ENCODE measurements around the gene METTL16. TPM values are rescaled to one million over a fixed set of nuclear protein-coding genes. Genes with fewer than 3 reads are reported as not detected.

The METTL16 gene
- total and polyA plus RNA-seq, 9 of the 15 experiments (the other 6 are each of a cell fraction or from before 2014, with no cell fraction given): 12.1 to 30.5 (median 19.8) TPM

- TF ChIP-seq, protein P1, sequence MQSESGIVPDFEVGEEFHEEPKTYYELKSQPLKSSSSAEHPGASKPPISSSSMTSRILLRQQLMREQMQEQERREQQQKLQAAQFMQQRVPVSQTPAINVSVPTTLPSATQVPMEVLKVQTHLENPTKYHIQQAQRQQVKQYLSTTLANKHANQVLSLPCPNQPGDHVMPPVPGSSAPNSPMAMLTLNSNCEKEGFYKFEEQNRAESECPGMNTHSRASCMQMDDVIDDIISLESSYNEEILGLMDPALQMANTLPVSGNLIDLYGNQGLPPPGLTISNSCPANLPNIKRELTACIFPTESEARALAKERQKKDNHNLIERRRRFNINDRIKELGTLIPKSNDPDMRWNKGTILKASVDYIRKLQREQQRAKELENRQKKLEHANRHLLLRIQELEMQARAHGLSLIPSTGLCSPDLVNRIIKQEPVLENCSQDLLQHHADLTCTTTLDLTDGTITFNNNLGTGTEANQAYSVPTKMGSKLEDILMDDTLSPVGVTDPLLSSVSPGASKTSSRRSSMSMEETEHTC (IDR thresholded peaks at IDR 0.05): peak; percentile 37; the same call in 1 of the 2 replicates
- TF ChIP-seq PHF8 (IDR thresholded peaks at IDR 0.05; ENCODE audit: borderline replicate concordance, low read length) (peak; percentile 57; the same call in 1 of the 2 replicates), GATAD2B (IDR thresholded peaks at IDR 0.05; ENCODE audit: borderline replicate concordance) (0 out of 2 replicates have a peak, but pooled peaks have one; percentile 62), SUPT5H (IDR thresholded peaks at IDR 0.05) (peak; percentile 50; the same call in 1 of the 2 replicates), E2F3 (CRISPR knock-in tag; IDR thresholded peaks at IDR 0.05) (0 out of 2 replicates have a peak, but pooled peaks have one; percentile 24), SIN3A (IDR thresholded peaks at IDR 0.05; ENCODE audit: borderline replicate concordance in 2 of 2, control insufficient read depth in 1 of 2, low read depth in 2 of 2, low read length in 2 of 2) (0 out of 4 replicates have a peak, but pooled peaks of 1 of the 2 experiments have one; percentile 43), RNF2 (IDR thresholded peaks at IDR 0.05) (peak; percentile 34; the same call in 1 of the 2 replicates), TSHZ1 (CRISPR knock-in tag; IDR thresholded peaks at IDR 0.05) (no peak), CGGBP1 (CRISPR knock-in tag; IDR thresholded peaks at IDR 0.05) (no peak), EP300 (IDR thresholded peaks at IDR 0.05; ENCODE audit: low read length) (peak; percentile 26; the same call in 1 of the 2 replicates), POLR2AphosphoS5 (IDR thresholded peaks at IDR 0.05; ENCODE audit: control insufficient read depth, insufficient read depth, low read depth, low read length) (peak; percentile 9; the same call in 1 of the 2 replicates)
- TF ChIP-seq, protein P2, sequence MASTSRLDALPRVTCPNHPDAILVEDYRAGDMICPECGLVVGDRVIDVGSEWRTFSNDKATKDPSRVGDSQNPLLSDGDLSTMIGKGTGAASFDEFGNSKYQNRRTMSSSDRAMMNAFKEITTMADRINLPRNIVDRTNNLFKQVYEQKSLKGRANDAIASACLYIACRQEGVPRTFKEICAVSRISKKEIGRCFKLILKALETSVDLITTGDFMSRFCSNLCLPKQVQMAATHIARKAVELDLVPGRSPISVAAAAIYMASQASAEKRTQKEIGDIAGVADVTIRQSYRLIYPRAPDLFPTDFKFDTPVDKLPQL (IDR thresholded peaks at IDR 0.05; ENCODE audit: extremely low read depth, insufficient read length): no peak
Measured at GRCh38 chr17:2392252-2393173, 119.2 kb downstream of the METTL16 start (continued).

All from K562 (cell line).